ENCODE results near the gene TMOD4. TPM values are rescaled to one million over a fixed set of nuclear protein-coding genes. Genes with fewer than 3 reads are reported as not detected.

Gene TMOD4
- polyA plus RNA-seq, 1 donor: 0.64 TPM

GRCh38 chr1:151176514-151177045, 799 bp upstream of the TMOD4 start:
- 97% methylated on average over 5 of the region's 17 CpGs for WGBS (ENCODE audit: insufficient coverage, low lambda C conversion rate)
- Histone ChIP-seq H3K27me3 (ENCODE audit: control insufficient read depth, insufficient read depth, low read length) (no peaks in the 10 kb centered on the region), H3K27ac (ENCODE audit: low read length) (no peak overlapping the region), H3K4me3 (ENCODE audit: low read length) (no peak overlapping the region), H3K4me1 (ENCODE audit: control insufficient read depth, insufficient read depth, low read length) (no peaks in the 10 kb centered on the region), H3K9me3 (ENCODE audit: control insufficient read depth, low read depth, low read length) (no peaks in the 10 kb centered on the region), H3K36me3 (ENCODE audit: control insufficient read depth, insufficient read depth, low read length) (peaks cover 73% of the 10 kb centered on the region)
- no peak for DNase-seq

- Histone ChIP-seq H3K4me1 (ENCODE audit: control insufficient read depth, insufficient read depth, low read length) (no peaks in the 10 kb centered on the region), H3K36me3 (ENCODE audit: control insufficient read depth, insufficient read depth, low read length) (peaks cover 68% of the 10 kb centered on the region), H3K4me3 (ENCODE audit: low read length) (no peak overlapping the region), H3K27ac (ENCODE audit: low read length) (no peak overlapping the region), H3K9me3 (ENCODE audit: control insufficient read depth, low read depth, low read length) (no peaks in the 10 kb centered on the region), H3K27me3 (ENCODE audit: control insufficient read depth, insufficient read depth, low read length) (no peaks in the 10 kb centered on the region)
- no peak for DNase-seq
- no CpG with 5 or more reads among the region's 6 CpGs for WGBS (ENCODE audit: insufficient coverage, low lambda C conversion rate)
Observed at GRCh38 chr1:151175041-151175741, 590 bp downstream of the TMOD4 start.

GRCh38 chr1:151171190-151171589, 4.6 kb downstream of the TMOD4 start:
- no peaks in the 10 kb centered on the region for H3K27me3 ChIP-seq (ENCODE audit: control insufficient read depth, insufficient read depth, low read length)
- DNase-seq: no peak
- H3K9me3 ChIP-seq (ENCODE audit: control insufficient read depth, low read depth, low read length): no peaks in the 10 kb centered on the region
- no CpG with 5 or more reads among the region's 5 CpGs for WGBS (ENCODE audit: insufficient coverage, low lambda C conversion rate)
- no peak overlapping the region for H3K27ac ChIP-seq (ENCODE audit: low read length)
- H3K4me3 ChIP-seq (ENCODE audit: low read length): no peak overlapping the region
- peaks cover 47% of the 10 kb centered on the region for H3K36me3 ChIP-seq (ENCODE audit: control insufficient read depth, insufficient read depth, low read length)
- peaks cover 5% of the 10 kb centered on the region for H3K4me1 ChIP-seq (ENCODE audit: control insufficient read depth, insufficient read depth, low read length)

GRCh38 chr1:151167116-151167515, 8.7 kb downstream of the TMOD4 start:
- WGBS (ENCODE audit: insufficient coverage, low lambda C conversion rate): 100% methylated on average over 1 of the region's 6 CpGs
- Histone ChIP-seq H3K27ac (ENCODE audit: low read length) (no peak overlapping the region), H3K4me3 (ENCODE audit: low read length) (no peak overlapping the region), H3K9me3 (ENCODE audit: control insufficient read depth, low read depth, low read length) (no peaks in the 10 kb centered on the region), H3K4me1 (ENCODE audit: control insufficient read depth, insufficient read depth, low read length) (peaks cover 15% of the 10 kb centered on the region), H3K36me3 (ENCODE audit: control insufficient read depth, insufficient read depth, low read length) (peaks cover 19% of the 10 kb centered on the region), H3K27me3 (ENCODE audit: control insufficient read depth, insufficient read depth, low read length) (no peaks in the 10 kb centered on the region)
- DNase-seq: no peak

- no peaks in the 10 kb centered on the region for H3K27me3 ChIP-seq (ENCODE audit: control insufficient read depth, insufficient read depth, low read length)
- H3K36me3 ChIP-seq (ENCODE audit: control insufficient read depth, insufficient read depth, low read length): peaks cover 21% of the 10 kb centered on the region
- no peaks in the 10 kb centered on the region for H3K9me3 ChIP-seq (ENCODE audit: control insufficient read depth, low read depth, low read length)
- H3K4me1 ChIP-seq (ENCODE audit: control insufficient read depth, insufficient read depth, low read length): peaks cover 15% of the 10 kb centered on the region
- WGBS (ENCODE audit: insufficient coverage, low lambda C conversion rate): no CpG with 5 or more reads among the region's 15 CpGs
- no peak for DNase-seq
- peak overlapping the region; percentile 87 for H3K27ac ChIP-seq (ENCODE audit: low read length)
- peak overlapping the region; percentile 96 for H3K4me3 ChIP-seq (ENCODE audit: low read length)
Observed at GRCh38 chr1:151166505-151166956, 9.2 kb downstream of the TMOD4 start.

GRCh38 chr1:151165738-151166504, 9.9 kb downstream of the TMOD4 start, which contains the start of the genes LYSMD1 and SCNM1:
LYSMD1 (minus strand) TSS chr1:151165902; CDS start chr1:151165258, 644 bp downstream.
SCNM1 (plus strand) TSS chr1:151166144; CDS start chr1:151166153, 9 bp downstream.
- Histone ChIP-seq H3K4me1 (ENCODE audit: control insufficient read depth, insufficient read depth, low read length) (peaks cover 15% of the 10 kb centered on the region), H3K27me3 (ENCODE audit: control insufficient read depth, insufficient read depth, low read length) (no peaks in the 10 kb centered on the region), H3K36me3 (ENCODE audit: control insufficient read depth, insufficient read depth, low read length) (peaks cover 23% of the 10 kb centered on the region), H3K4me3 (ENCODE audit: low read length) (peak within 1 kb of the TSS; percentile 96), H3K27ac (ENCODE audit: low read length) (peak within 1 kb of the TSS; percentile 87), H3K9me3 (ENCODE audit: control insufficient read depth, low read depth, low read length) (no peaks in the 10 kb centered on the region)
- 0% methylated on average over 1 of the region's 38 CpGs for WGBS (ENCODE audit: insufficient coverage, low lambda C conversion rate)
- peak; percentile 98 to 99 for DNase-seq

- Histone ChIP-seq H3K36me3 (ENCODE audit: control insufficient read depth, insufficient read depth, low read length) (peaks cover 24% of the 10 kb centered on the region), H3K4me1 (ENCODE audit: control insufficient read depth, insufficient read depth, low read length) (peaks cover 15% of the 10 kb centered on the region), H3K27ac (ENCODE audit: low read length) (peak overlapping the region; percentile 87), H3K9me3 (ENCODE audit: control insufficient read depth, low read depth, low read length) (no peaks in the 10 kb centered on the region), H3K27me3 (ENCODE audit: control insufficient read depth, insufficient read depth, low read length) (no peaks in the 10 kb centered on the region), H3K4me3 (ENCODE audit: low read length) (peak overlapping the region; percentile 96)
- DNase-seq: no peak
- WGBS (ENCODE audit: insufficient coverage, low lambda C conversion rate): 0% methylated on average over 2 of the region's 15 CpGs
Observed at GRCh38 chr1:151165281-151165737, 10.5 kb downstream of the TMOD4 start.

- Histone ChIP-seq H3K27me3 (ENCODE audit: control insufficient read depth, insufficient read depth, low read length) (no peaks in the 10 kb centered on the region), H3K4me3 (ENCODE audit: low read length) (peak overlapping the region; percentile 96), H3K27ac (ENCODE audit: low read length) (peak overlapping the region; percentile 87), H3K9me3 (ENCODE audit: control insufficient read depth, low read depth, low read length) (no peaks in the 10 kb centered on the region), H3K4me1 (ENCODE audit: control insufficient read depth, insufficient read depth, low read length) (peaks cover 15% of the 10 kb centered on the region), H3K36me3 (ENCODE audit: control insufficient read depth, insufficient read depth, low read length) (peaks cover 29% of the 10 kb centered on the region)
- WGBS (ENCODE audit: insufficient coverage, low lambda C conversion rate): 0% methylated on average over 1 of the region's 11 CpGs
- DNase-seq: peak in 1 of 2 donors; percentile 62
Observed at GRCh38 chr1:151164732-151165280, 11.0 kb downstream of the TMOD4 start.

- H3K36me3 ChIP-seq (ENCODE audit: control insufficient read depth, insufficient read depth, low read length): peaks cover 43% of the 10 kb centered on the region
- H3K27me3 ChIP-seq (ENCODE audit: control insufficient read depth, insufficient read depth, low read length): no peaks in the 10 kb centered on the region
- no peaks in the 10 kb centered on the region for H3K9me3 ChIP-seq (ENCODE audit: control insufficient read depth, low read depth, low read length)
- no peak overlapping the region for H3K27ac ChIP-seq (ENCODE audit: low read length)
- no peak overlapping the region for H3K4me3 ChIP-seq (ENCODE audit: low read length)
- H3K4me1 ChIP-seq (ENCODE audit: control insufficient read depth, insufficient read depth, low read length): peaks cover 6% of the 10 kb centered on the region
- DNase-seq: no peak
Observed at GRCh38 chr1:151159373-151159772, 16.4 kb downstream of the TMOD4 start.

- peaks cover 4% of the 10 kb centered on the region for H3K4me1 ChIP-seq (ENCODE audit: control insufficient read depth, insufficient read depth, low read length)
- DNase-seq: no peak
- peaks cover 43% of the 10 kb centered on the region for H3K36me3 ChIP-seq (ENCODE audit: control insufficient read depth, insufficient read depth, low read length)
- H3K27ac ChIP-seq (ENCODE audit: low read length): no peak overlapping the region
- 100% methylated on average over 1 of the region's 22 CpGs for WGBS (ENCODE audit: insufficient coverage, low lambda C conversion rate)
- no peaks in the 10 kb centered on the region for H3K9me3 ChIP-seq (ENCODE audit: control insufficient read depth, low read depth, low read length)
- no peak overlapping the region for H3K4me3 ChIP-seq (ENCODE audit: low read length)
- H3K27me3 ChIP-seq (ENCODE audit: control insufficient read depth, insufficient read depth, low read length): no peaks in the 10 kb centered on the region
Observed at GRCh38 chr1:151158751-151159251, 17.0 kb downstream of the TMOD4 start.

All from large intestine (tissue), 3 donors.